ENCODE results near the gene TMC7. TPM values are rescaled to one million over a fixed set of nuclear protein-coding genes. Genes with fewer than 3 reads are reported as not detected.
A peak's percentile ranks its signal among the peaks of the same experiment; 100 is the strongest.

Gene TMC7
- total and polyA plus RNA-seq, 9 of the 15 experiments (the other 6 are each of a cell fraction or from before 2014, with no cell fraction given): 0.08 to 2.0 (median 1.5) TPM

GRCh38 chr16:19102187-19102872 lies 118.6 kb downstream of the TMC7 start:
- ATAC-seq (no peak), FAIRE-seq (no peak), DNase-seq (ENCODE audit: extremely low read depth in 1 of 4, low spot score in 3 of 4) (no peak)
- Histone ChIP-seq H3K27me3 (ENCODE audit: control insufficient read depth in 2 of 2, insufficient read depth in 2 of 2, low read length in 2 of 2) (peaks cover 3 to 9% of the 10 kb centered on the region in 2 experiments; a peak in 1 of 5 replicates), H4K20me1 (replicated peaks; ENCODE audit: control insufficient read depth, insufficient read depth, low read length) (no peaks in the 10 kb centered on the region; the same call in 1 of the 2 replicates), H2AFZ (ENCODE audit: low read depth, low read length) (no peak overlapping the region), H3K9me1 (ENCODE audit: control insufficient read depth, insufficient read depth, low read length) (no peaks in the 10 kb centered on the region), H3K9ac (ENCODE audit: insufficient read depth in 1 of 2, low read depth in 2 of 2, low read length in 2 of 2) (no peak overlapping the region), H3K4me1 (replicated peaks in 1 of 2; ENCODE audit: control insufficient read depth in 2 of 2, insufficient read depth in 2 of 2, low read length in 2 of 2) (no peaks in the 10 kb centered on the region), H3K9me3 (replicated peaks; ENCODE audit: control insufficient read depth, insufficient read depth, low read depth, low read length) (peaks cover 2% of the 10 kb centered on the region; the same call in 1 of the 2 replicates), H3K4me2 (ENCODE audit: insufficient read depth, low read length) (no peak overlapping the region), H3K4me3 (no peak overlapping the region), H3K79me2 (ENCODE audit: control insufficient read depth, insufficient read depth, low read length) (no peaks in the 10 kb centered on the region), H3K27ac (ENCODE audit: extremely low read depth, low read depth, low read length) (no peak overlapping the region), H3K36me3 (ENCODE audit: control insufficient read depth, insufficient read depth, low read length) (no peaks in the 10 kb centered on the region)
- intact Hi-C loops (cut with micrococcal nuclease) (no loop called here), in situ Hi-C loops (cut with MboI) (no loop called here)
- WGBS (ENCODE audit: insufficient coverage, low coverage, missing lambda C conversion rate): 3% methylated on average over 16 of the region's 16 CpGs
- ChIA-PET POLR2A (interaction anchor here (0.8 kb wide), 1 partner anchor 86 kb away, joined by 3 read pairs; no protein-coding TSS in a partner anchor), CTCF (ENCODE audit: low intra/inter-chr PET ratio) (no interaction called here)
- BruUV-seq (replicated peaks): no TSS peak
- TF ChIP-seq ZNF134 (CRISPR knock-in tag; conservative IDR thresholded peaks at IDR 0.05): no peak
- no peak for TF ChIP-seq SMAD1 (IDR thresholded peaks at IDR 0.05; ENCODE audit: low read depth, low read length, partially characterized antibody)
- peak; percentile 53; the same call in 1 of the 2 replicates for TF ChIP-seq ATF3 (IDR thresholded peaks at IDR 0.05)
- TF ChIP-seq ATF3 (CRISPR knock-in tag; conservative IDR thresholded peaks at IDR 0.05): no peak
- TF ChIP-seq HOMEZ (CRISPR knock-in tag; IDR thresholded peaks at IDR 0.05): no peak
- TF ChIP-seq ZNF639 (CRISPR knock-in tag; conservative IDR thresholded peaks at IDR 0.05 in 1 of 2, IDR thresholded peaks at IDR 0.05 in 1 of 2): no peak
- no peak for TF ChIP-seq ARID3A (IDR thresholded peaks at IDR 0.05; ENCODE audit: borderline replicate concordance, low read depth, low read length)
- no peak for TF ChIP-seq CTBP1 (IDR thresholded peaks at IDR 0.05; ENCODE audit: borderline replicate concordance)
- TF ChIP-seq ZNF551 (CRISPR knock-in tag; IDR thresholded peaks at IDR 0.05): no peak
- TF ChIP-seq SMAD4 (CRISPR knock-in tag; conservative IDR thresholded peaks at IDR 0.05): no peak
- no peak for TF ChIP-seq OTX1 (CRISPR knock-in tag; IDR thresholded peaks at IDR 0.05)
- TF ChIP-seq ZBTB5 (IDR thresholded peaks at IDR 0.05): no peak

All from K562 (cell line).